ENCODE measurements around the gene NYNRIN. TPM values are rescaled to one million over a fixed set of nuclear protein-coding genes. Genes with fewer than 3 reads are reported as not detected.
"Not testable (repeated sequence)": the region's sequence is repeated elsewhere in the genome, so short reads cannot be mapped to it uniquely, and the experiment has no call there.

The NYNRIN gene
- 21.3 and 25.1 TPM in 2 replicates for total RNA-seq (2014; rRNA removed; shearing (Covaris generic))

DNA sequence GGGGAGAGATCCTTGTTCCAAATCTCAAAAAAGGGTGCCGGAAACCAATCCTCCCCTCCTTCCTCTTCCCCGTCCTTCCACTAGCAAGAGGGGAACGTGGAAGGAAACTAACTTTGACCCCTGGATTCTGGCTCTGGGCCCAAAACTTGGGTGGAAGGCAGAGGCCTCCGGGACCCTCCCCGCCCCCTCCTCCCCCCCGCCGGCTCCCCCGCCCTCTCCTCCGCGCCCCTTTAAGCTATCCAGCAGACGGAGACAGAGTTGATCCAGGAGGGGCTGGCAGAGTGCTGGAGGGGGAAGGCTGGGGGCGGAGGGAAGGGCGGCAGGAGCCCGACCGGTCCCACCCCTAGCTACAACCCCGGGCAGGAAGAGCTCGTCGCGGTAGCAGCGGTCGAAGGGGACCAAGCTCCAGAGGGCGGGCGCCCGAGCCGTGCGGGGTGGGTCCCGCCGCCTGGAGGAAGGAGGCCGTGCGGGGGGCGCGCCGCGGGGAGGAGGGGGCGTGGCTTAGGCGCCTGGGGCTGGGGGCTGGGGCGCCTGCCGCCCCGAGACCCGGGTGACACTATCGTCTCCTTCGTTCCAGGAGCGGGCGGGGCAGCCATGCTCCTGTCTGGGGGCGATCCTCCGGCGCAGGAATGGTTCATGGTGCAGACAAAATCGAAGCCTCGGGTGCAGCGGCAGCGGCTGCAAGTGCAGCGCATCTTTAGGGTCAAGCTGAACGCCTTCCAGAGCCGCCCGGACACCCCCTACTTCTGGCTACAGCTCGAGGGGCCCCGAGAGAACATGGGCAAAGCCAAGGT is at the start of gene NYNRIN:
Gene NYNRIN (plus strand): TSS at position 351 of the 794 bp plus-strand sequence. CDS start 244 bp downstream, at position 595.
- DNase-seq (ENCODE audit: low spot score): peak; percentile 40

DNA sequence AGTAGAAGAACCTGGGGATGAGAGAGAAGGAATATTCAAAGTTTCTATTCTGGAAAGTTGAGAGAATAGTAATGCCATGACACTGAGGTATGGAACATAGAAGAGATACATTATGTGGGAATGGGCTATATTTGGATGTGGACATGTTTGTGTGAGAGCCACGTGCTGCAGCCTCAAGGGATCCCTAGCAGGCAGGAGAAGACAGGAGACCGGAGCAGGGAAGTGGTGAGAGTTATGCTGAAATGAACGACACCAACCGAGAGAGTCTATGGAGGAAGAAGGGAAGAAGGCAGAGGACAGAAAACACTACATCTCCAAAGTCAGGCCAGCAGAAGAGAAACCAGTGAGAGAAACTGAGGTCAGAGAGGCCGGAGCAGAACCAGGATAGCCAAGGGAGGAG is 49.1 kb upstream of the NYNRIN start:
- no peak for DNase-seq (ENCODE audit: low spot score)

DNA sequence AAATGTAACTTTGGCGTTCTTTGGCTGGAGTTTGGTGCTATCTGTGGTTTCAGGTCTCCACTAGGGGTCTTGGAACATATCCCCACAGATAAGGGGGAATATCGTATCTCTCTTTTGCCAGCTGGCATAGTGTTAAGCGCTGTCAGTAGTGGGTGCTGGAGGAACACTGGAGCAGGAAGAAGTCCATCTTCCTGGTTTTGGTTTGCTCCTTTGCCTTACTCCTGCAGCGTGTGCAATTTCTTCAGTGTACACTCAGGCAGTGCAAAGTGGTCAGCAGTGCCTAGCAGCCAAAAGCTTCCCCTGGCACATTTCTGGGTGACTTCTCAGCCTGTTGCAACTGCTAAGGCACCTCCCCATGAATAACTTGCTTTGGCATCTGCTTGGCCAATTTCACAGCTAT is 47.3 kb upstream of the NYNRIN start:
- DNase-seq (ENCODE audit: low spot score): no peak

DNA sequence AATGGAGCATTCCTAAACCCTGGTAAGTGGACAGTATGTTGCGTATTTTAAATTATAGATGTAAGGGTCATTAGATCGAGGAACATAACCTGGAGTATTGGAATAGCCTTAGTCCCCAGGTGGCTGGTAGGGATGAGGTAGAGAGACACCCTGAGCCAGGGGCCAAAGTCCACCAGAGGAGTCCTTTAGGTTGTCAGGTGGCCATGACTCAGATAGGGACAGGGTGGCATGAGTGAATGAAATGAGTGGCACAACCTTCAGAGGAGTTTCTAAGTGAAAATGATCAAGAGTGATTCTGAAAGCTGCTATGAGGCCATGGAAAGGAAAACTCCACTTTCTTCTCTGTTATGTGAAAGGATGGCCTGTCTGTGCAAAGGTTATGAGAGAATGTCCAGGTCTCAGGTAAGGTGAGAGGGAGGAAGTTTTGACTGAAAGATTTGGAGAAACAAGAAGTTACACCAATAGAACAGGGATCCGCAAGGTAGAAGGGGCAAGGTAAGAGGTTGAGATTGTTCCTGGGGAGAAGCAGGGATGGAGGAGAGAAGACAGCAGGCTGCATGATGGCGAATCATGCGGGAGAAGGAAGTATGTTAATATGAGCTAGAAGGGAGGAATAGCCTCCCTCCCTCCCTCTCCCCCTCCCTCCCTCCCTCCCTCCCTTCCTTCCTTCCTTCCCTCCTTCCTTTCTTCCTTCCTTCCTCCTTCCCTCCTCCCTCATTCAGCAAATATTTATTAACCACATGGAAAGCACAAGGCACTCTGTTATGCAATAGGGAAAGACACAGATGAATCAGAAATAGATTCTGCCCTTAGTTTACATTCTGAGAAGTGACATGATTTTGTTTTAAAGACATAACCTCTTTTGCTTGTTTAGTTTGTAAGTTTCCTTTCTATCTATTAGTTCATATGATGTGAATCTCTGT is 45.0 kb upstream of the NYNRIN start:
- DNase-seq (ENCODE audit: low spot score): peak; percentile 63

DNA sequence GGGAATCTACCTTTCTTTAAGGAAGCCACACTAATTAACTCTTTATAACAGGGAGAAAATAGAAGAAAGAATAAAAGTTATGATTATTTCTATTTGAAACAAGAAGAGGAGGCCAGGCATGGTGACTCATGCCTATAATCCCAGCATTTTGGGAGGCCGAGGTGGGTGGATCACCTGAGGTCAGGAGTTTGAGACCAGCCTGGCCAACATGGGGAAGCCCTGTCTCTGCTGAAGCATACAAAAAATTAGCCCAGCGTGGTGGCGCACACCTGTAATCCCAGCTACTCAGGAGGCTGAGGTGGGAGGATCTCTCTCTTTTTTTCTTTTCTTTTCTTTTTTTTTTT is 44.3 kb upstream of the NYNRIN start:
- DNase-seq (ENCODE audit: low spot score): not testable (repeated sequence)

DNA sequence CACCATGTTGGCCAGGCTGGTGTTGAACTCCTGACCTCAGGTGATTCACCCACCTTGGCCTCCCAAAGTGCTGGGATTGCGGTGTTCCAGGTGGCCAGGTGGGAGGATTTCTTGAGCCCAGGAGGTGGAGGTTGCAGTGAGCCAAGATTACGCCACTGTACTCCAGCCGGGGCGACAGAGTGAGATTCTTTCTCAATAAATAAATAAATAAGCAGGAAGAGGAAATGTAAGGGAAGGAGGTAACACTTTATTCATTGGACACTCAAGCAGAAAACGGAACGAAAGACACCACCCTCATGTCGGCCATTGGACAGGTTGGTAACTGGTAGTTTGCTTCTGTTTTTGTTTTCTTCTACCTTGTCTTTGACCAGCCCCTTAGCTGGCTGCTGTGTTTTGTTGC is 43.8 kb upstream of the NYNRIN start:
- DNase-seq (ENCODE audit: low spot score): no peak

DNA sequence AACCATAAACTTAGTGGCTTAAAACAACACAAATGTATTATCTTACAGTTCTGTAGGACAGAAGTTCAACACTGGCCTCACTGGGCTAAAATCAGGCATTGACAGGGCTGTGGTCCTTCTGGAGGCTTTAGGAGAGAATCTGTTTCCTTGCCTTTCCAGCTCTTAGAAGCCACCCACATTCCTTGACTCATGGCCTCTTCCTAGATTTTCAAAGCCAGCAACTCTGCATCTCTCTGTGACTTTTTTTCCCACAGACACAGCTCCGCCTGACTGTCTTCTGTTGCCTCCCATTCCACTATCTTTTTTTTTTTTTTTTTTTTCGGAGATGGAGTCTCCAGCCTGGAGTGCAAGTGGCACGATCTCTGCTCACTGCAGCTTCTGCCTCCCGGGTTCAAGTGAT is 42.6 kb upstream of the NYNRIN start:
- no peak for DNase-seq (ENCODE audit: low spot score)

DNA sequence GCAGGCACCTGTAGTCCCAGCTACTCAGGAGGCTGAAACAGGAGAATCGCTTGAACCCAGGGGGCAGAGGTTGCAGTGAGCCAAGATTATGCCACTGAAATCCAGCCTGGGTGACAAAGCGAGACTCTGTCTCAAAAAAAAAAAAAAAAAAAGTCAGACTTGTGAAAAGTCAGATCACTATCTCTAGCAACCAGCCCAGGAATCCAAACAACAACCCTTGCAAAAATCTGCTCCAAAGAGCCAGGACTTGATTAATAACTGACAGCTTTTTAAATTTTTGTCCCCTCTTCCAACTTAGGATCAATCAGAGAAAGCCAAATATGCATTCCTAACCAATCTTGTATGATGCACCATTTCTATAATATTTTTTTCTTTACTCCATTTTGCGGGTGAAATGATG is 38.5 kb upstream of the NYNRIN start:
- DNase-seq (ENCODE audit: low spot score): no peak

DNA sequence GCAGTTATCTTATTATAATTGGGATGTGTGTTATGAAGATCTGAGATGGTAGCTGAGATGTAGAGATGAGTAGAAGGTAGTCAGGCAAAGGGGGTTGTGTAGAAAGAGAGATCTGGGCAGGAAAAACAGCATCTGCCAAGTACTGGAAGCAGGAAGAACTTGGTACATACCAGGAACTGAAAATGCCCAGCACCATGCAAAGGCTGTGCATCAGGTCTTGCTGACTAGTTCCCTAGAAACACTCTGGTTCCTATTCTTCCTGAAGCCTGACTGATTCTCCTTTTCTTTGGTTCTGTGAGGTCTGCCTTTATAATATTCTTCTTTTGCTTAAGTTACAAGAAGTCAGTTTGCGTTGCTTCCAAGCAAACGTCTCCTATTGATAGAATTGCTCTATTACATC is 37.5 kb upstream of the NYNRIN start:
- no peak for DNase-seq (ENCODE audit: low spot score)

DNA sequence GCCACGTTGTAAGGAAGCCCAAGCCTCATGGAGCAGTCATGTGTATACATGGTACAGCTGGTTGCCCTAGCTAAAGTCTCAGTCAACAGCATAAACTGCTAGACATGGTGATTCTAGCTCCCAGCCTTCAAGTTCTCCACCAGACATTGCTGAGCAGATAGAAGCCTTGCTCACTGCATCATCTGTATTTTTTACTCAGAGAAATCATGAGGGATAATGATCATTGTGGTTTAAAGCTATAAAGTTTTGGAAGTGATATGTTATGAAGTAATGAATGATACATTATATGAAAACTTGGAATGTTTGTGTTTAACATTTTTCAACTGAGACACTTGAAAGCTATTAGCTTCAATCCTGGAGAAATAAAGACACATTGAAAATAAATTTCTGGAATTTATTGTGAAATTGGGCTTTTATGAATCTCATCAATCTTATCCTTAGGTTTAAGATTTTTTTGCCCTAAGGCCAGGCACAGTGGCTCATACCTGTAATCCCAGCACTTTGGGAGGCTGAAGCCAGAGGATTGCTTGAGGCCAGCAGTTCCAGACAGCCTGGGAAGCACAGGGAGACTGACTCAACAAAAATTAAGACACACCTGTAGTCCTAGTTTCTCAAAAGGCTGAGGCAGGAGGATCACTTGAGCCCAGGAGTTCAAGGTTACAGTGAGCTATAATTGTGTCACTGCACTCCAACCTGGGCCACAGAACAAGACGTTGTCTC is 36.4 kb upstream of the NYNRIN start:
- DNase-seq (ENCODE audit: low spot score): no peak

DNA sequence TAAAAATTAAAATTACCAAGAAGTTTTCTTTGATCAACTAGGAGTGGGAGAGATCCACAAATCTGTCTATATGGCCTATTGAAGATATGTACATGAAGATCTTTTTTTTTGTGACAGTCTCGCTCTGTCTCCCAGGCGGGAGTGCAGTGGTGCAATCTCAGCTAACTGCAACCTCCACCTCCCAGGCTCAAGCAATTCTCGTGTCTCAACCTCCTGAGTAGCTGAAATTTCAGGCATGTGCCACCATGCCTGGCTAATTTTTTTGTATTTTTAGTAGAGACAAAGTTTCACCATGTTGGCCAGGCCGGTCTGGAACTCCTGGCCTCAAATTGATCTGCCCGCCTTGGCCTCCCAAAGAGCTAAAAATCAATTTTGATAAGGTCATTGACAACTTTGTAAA is 35.4 kb upstream of the NYNRIN start:
- no peak for DNase-seq (ENCODE audit: low spot score)

DNA sequence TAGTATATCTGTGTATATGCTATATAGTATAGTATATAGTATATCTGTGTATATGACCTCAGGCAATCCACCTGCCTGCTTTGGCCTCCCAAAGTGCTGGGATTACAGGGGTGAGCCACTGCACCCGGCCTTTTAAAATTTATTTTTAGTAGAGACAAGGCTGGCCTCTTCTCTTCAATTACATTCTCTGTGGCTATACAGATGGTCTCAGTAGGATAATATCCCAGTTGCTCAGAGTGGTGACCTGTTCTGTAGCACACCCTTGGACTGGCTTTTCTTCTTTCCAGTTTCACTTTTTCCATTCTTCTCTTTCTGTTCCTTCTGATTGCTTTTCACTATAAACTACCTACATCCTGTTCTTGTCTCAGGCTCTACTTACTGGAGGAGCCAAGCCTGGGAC is 34.0 kb upstream of the NYNRIN start:
- no peak for DNase-seq (ENCODE audit: low spot score)

DNA sequence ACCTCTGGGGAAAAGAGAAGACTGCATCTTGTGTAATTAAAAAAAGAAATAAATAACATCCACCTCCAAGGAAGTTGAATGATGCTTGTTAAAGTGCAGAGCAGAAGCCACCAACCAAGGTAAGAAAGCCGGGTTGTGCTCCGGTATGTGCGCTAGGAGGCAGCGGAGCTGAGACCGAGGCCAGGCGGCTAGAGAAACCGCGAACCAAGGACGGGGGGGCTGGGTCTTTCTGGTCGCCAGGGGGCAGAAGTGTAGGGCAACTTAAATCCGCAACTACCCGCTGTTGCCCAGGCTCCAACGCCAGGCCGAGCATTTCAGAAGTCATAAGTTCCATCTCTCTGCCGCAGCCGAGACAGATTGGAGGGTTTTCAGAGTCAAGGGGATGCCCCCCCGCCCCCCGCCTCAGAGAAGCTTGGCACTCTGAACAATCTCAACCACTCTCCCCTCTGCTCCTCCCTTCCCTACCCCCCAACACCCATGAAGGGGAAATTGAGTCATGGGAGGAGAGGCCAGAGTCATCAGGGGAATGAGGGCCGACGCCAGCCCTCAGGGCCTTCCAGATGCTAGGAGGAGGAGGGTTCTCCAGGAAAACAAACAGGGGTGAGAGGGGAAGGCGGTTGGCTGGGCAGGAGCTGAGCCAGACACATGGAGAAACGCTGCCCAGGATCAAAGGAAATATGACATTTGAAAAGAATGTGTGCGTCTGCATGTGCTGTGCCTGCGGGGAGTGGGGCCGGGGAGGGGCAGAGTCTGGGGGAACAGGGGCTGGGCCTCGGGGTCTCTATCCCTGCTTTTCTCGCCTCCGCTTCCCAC is 33.0 kb upstream of the NYNRIN start:
- DNase-seq (ENCODE audit: low spot score): peak; percentile 88

DNA sequence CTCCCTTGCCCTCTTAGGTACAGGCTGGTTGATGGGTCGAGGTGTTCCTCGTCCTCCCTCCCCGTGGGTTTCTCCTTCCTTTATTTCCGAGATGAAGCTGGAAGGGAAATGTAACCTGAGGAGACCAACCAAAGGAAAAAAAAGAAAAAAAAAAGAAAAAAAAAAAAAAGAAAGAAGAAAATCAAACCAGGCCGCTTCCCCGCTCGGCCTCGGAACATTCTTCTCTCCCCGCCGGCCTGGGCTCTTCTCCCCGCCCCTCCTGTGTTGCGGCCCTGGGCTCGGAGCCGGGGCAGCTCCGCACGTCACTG is 32.4 kb upstream of the NYNRIN start:
- DNase-seq (ENCODE audit: low spot score): peak; percentile 20

DNA sequence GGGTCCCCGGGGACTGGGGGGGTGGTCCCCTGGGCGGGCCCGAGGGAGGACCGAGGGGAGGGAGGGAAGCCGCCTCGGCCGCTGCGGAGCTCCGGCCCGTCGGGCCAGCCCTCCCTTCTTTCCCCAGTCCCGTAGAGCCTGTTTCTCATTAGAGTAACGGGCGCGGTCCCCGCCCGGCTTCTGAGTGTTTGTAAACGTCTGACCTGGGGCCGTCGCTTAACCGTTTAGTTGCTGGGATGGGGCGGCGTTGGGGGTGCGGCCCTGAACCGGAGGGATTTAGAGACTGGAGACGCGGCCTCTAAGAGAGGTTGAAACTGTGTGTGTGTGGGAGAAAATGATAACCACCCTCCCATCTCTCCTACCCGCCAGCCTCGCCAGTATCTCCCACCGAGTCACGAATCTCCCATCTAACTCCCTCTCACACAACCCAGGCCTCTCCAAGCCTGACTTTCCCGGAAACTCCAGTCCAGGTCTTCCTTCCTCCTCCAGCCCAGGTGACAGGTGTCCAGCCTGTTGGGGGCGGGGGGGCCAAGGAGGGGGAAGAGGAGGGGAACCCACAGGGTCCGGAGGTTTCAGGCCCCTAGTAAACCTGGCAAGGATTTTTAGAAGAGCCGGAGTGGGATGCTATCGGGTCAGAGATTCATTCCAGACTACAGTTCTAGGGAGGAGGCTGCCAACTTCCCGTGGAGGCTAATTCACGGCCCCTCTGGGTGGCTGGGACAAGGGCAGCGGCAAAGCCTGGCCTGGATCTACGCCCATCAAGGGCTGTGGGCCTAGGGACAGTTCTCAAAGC is 31.9 kb upstream of the NYNRIN start:
- peak; percentile 94 for DNase-seq (ENCODE audit: low spot score)

DNA sequence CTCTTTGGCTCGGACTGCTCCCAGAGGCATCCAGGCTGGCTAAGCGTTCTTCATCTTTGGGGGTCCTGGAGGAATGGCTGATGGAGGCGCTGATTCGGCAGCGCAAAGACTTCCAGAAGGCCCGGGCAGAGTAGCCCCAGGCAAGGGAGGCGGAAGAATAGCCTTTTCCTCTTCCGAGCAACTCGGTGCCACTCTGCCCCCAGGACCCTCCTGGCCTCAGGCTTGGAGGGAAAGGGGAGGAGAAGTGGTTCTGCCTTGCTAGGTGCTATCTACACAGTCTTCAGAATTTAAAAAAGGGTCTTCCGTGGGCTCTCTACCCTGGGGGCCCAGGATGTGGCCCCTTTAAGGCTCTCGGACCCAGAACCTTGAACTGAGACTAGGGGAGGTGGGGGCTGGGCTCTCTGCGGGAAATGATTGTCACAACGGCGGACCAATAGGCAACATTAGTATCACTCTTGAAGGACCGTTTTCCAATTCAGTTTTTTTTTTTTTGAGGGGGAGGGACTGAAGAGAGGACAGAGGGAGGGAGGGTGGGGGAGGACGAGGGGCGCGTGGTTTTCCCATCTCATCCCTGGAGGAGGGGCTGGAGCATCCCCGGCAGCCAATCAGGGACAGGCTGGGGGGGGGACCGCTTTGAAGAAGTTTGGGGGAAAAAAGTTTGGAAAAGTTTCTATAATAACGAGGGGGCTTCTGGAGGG is 31.1 kb upstream of the NYNRIN start, which contains the start of gene NFATC4:
Gene NFATC4 (plus strand): TSS at position 671 of the 698 bp plus-strand sequence. CDS start 157 bp downstream, outside the sequence.
- DNase-seq (ENCODE audit: low spot score): no peak

DNA sequence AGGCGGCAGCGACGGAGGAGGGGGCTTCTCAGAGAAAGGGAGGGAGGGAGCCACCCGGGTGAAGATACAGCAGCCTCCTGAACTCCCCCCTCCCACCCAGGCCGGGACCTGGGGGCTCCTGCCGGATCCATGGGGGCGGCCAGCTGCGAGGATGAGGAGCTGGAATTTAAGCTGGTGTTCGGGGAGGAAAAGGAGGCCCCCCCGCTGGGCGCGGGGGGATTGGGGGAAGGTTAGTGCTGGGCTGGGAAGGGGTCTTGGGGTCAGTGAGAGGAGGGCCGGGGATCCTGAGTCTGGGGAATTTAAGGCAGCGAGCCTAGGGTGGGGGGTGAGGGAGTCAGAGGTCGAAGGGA is 30.6 kb upstream of the NYNRIN start:
- no peak for DNase-seq (ENCODE audit: low spot score)

DNA sequence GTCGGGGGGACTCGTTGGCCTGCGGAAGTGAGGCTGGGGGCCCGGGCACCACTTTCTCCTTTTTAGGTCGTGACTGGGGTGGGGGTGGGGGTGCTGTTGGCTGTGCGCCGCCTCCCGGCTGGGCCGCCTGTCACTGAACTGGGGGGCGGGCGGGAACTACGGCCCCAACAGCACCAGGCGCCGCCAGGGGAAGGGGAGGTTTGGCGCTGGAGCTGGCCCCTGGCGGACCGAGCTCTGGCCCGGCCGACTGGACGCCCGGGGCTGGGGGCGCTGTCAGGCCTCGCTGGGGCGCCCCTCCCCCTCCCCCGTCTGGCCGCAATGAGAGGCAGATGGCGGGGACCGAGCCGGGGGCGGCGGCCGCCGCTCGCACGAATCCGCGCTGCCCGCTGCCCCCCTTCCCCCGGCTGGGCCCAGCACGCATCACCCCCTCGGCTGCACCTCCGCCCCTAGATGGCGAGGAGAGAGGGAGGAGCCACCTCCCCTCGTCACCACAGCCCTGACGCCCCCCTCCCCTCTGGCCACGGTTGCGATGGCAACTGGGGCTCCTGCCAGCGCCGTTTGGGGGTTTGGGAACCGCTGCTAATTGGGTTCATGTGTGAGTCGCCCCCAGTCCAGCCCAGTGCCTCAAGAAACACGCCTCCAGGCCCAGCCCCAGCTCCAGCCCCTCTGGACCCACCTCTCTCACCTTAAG is 30.1 kb upstream of the NYNRIN start:
- no peak for DNase-seq (ENCODE audit: low spot score)

DNA sequence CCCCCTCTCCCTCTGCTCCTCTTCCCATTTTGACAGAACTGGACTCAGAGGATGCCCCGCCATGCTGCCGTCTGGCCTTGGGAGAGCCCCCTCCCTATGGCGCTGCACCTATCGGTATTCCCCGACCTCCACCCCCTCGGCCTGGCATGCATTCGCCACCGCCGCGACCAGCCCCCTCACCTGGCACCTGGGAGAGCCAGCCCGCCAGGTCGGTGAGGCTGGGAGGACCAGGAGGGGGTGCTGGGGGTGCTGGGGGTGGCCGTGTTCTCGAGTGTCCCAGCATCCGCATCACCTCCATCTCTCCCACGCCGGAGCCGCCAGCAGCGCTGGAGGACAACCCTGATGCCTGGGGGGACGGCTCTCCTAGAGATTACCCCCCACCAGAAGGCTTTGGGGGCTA is 29.3 kb upstream of the NYNRIN start:
- DNase-seq (ENCODE audit: low spot score): no peak

All from HT-29 (cell line).